GM19455 (cell line): ENCODE data around the gene TANC1.

ENCODE experiments used
- ATAC-seq: cut with Tn5 transposase; IDR thresholded peaks from one replicate; pipeline ENCODE4 v1.9.1; 2021; ENCODE audit not compliant: unreplicated experiment

TANC1 gene

GRCh38 chr2:158960193-158960592 is 8.2 kb upstream of the TANC1 start:
- no peak for ATAC-seq

- ATAC-seq, result no peak
Measured at GRCh38 chr2:158962074-158962473, 6.4 kb upstream of the TANC1 start.

GRCh38 chr2:158963071-158963470 is 5.4 kb upstream of the TANC1 start:
- no peak for ATAC-seq

- ATAC-seq, result no peak
Measured at GRCh38 chr2:158965107-158965506, 3.3 kb upstream of the TANC1 start.

GRCh38 chr2:158965641-158966040 is 2.8 kb upstream of the TANC1 start:
- ATAC-seq, result no peak

- no peak for ATAC-seq
Measured at GRCh38 chr2:158966312-158966711, 2.1 kb upstream of the TANC1 start.

- ATAC-seq, result no peak
Measured at GRCh38 chr2:158967114-158967730, 1.2 kb upstream of the TANC1 start.

- no peak for ATAC-seq
Measured at GRCh38 chr2:158967731-158968395, 577 bp upstream of the TANC1 start.

- peak; percentile 2 for ATAC-seq
Measured at GRCh38 chr2:158969162-158969714, 798 bp downstream of the TANC1 start.

GRCh38 chr2:158969715-158970240 is 1.3 kb downstream of the TANC1 start:
- ATAC-seq, result no peak

GRCh38 chr2:158970241-158970751 is 1.9 kb downstream of the TANC1 start:
- ATAC-seq, result no peak

GRCh38 chr2:158973116-158973956 is 4.9 kb downstream of the TANC1 start:
- ATAC-seq, result no peak

GRCh38 chr2:158975271-158975921 is 7.0 kb downstream of the TANC1 start:
- no peak for ATAC-seq

GRCh38 chr2:158979772-158980171 is 11.3 kb downstream of the TANC1 start:
- no peak for ATAC-seq

- ATAC-seq, result no peak
Measured at GRCh38 chr2:158984604-158985135, 16.2 kb downstream of the TANC1 start.

GRCh38 chr2:158988501-158988900 is 20.1 kb downstream of the TANC1 start:
- ATAC-seq, result no peak

GRCh38 chr2:158989165-158989564 is 20.7 kb downstream of the TANC1 start:
- ATAC-seq, result no peak

- no peak for ATAC-seq
Measured at GRCh38 chr2:158990397-158991214, 22.2 kb downstream of the TANC1 start.

GRCh38 chr2:158993030-158993429 is 24.6 kb downstream of the TANC1 start:
- ATAC-seq, result no peak
